Measurements from ENCODE around the gene ABRACL.
"Not testable (repeated sequence)": the region's sequence is repeated elsewhere in the genome, so short reads cannot be mapped to it uniquely, and the experiment has no call there.

Gene ABRACL

GRCh38 chr6:139011980-139012379, 16.6 kb upstream of the ABRACL start:
- no peak for DNase-seq (ENCODE audit: low spot score)

GRCh38 chr6:139013185-139013800, 15.3 kb upstream of the ABRACL start:
- DNase-seq (ENCODE audit: low spot score) = no peak

- DNase-seq (ENCODE audit: low spot score) = no peak
These were observed 13.6 kb upstream of the ABRACL start for GRCh38 chr6:139014945-139015344.

- no peak for DNase-seq (ENCODE audit: low spot score)
These were observed 12.0 kb upstream of the ABRACL start for GRCh38 chr6:139016337-139017213.

- peak; percentile 17 for DNase-seq (ENCODE audit: low spot score)
These were observed 11.3 kb upstream of the ABRACL start for GRCh38 chr6:139017227-139017626.

GRCh38 chr6:139019722-139020121, 8.8 kb upstream of the ABRACL start:
- no peak for DNase-seq (ENCODE audit: low spot score)

- DNase-seq (ENCODE audit: low spot score) = no peak
These were observed 7.9 kb upstream of the ABRACL start for GRCh38 chr6:139020689-139021088.

GRCh38 chr6:139025416-139025815, 3.1 kb upstream of the ABRACL start:
- not testable (repeated sequence) for DNase-seq (ENCODE audit: low spot score)

- DNase-seq (ENCODE audit: low spot score) = peak; percentile 6
These were observed 844 bp upstream of the ABRACL start for GRCh38 chr6:139027620-139028182.

- no peak for DNase-seq (ENCODE audit: low spot score)
These were observed 309 bp upstream of the ABRACL start for GRCh38 chr6:139028215-139028657.

- peak; percentile 19 for DNase-seq (ENCODE audit: low spot score)
These were observed 1.1 kb downstream of the ABRACL start for GRCh38 chr6:139029470-139030227.

GRCh38 chr6:139030228-139030963, 1.9 kb downstream of the ABRACL start:
- no peak for DNase-seq (ENCODE audit: low spot score)

- no peak for DNase-seq (ENCODE audit: low spot score)
These were observed 8.9 kb downstream of the ABRACL start for GRCh38 chr6:139037490-139037889.

- no peak for DNase-seq (ENCODE audit: low spot score)
These were observed 15.7 kb downstream of the ABRACL start for GRCh38 chr6:139044250-139044649.

- no peak for DNase-seq (ENCODE audit: low spot score)
These were observed 19.1 kb downstream of the ABRACL start for GRCh38 chr6:139047677-139048076.

- DNase-seq (ENCODE audit: low spot score) = not testable (repeated sequence)
These were observed 20.4 kb downstream of the ABRACL start for GRCh38 chr6:139048912-139049311.

- not testable (repeated sequence) for DNase-seq (ENCODE audit: low spot score)
These were observed 21.7 kb downstream of the ABRACL start for GRCh38 chr6:139050131-139050769.

GRCh38 chr6:139050770-139051313, 22.3 kb downstream of the ABRACL start:
- no peak for DNase-seq (ENCODE audit: low spot score)

- DNase-seq (ENCODE audit: low spot score) = no peak
These were observed 23.0 kb downstream of the ABRACL start for GRCh38 chr6:139051396-139052060.

- DNase-seq (ENCODE audit: low spot score) = no peak
These were observed 24.8 kb downstream of the ABRACL start for GRCh38 chr6:139053382-139053781.

All from pons (tissue), 1 donor.